Trophoblast cell (in vitro differentiated cells and primary cell): ENCODE measurements around the gene USH2A.

Source experiments
- DNase-seq, 2 donors: peaks; one replicate each; pipeline ENCODE4 v3.0.0-alpha.2; 2016
- H2AFZ ChIP-seq: 2 replicates; pipeline ENCODE4 v1.6.1; 2013; ENCODE audit warnings: low read length, moderate library complexity, mild to moderate bottlenecking; ENCODE audit not compliant: insufficient read depth, poor library complexity
- H2AK5ac ChIP-seq: 2 replicates; pipeline ENCODE4 v1.6.1; 2013; ENCODE audit warnings: mild to moderate bottlenecking, low read length
- H2BK120ac ChIP-seq: 2 replicates; pipeline ENCODE4 v1.6.1; 2013; ENCODE audit warnings: low read length, mild to moderate bottlenecking, moderate library complexity; ENCODE audit not compliant: insufficient read depth, poor library complexity
- H2BK12ac ChIP-seq: 2 replicates; pipeline ENCODE4 v1.6.1; 2013; ENCODE audit warnings: mild to moderate bottlenecking, low read length, moderate library complexity
- H2BK5ac ChIP-seq: 2 replicates; pipeline ENCODE4 v1.6.1; 2013; ENCODE audit warnings: low read length, low read depth, moderate library complexity, mild to moderate bottlenecking; ENCODE audit not compliant: poor library complexity
- H3K14ac ChIP-seq: 2 replicates; pipeline ENCODE4 v1.6.1; 2013; ENCODE audit warnings: mild to moderate bottlenecking, low read length
- H3K18ac ChIP-seq: 2 replicates; pipeline ENCODE4 v1.6.1; 2013; ENCODE audit warnings: mild to moderate bottlenecking, low read length
- H3K23ac ChIP-seq: 2 replicates; pipeline ENCODE4 v1.6.1; 2013; ENCODE audit warnings: low read length
- H3K27ac ChIP-seq: 2 replicates; pipeline ENCODE4 v1.5.1; 2013; ENCODE audit warnings: low read depth, mild to moderate bottlenecking, inconsistent platforms, low read length, moderate library complexity
- H3K27me3 ChIP-seq: 2 replicates; pipeline ENCODE4 v1.6.1; 2013; ENCODE audit warnings: inconsistent platforms, mild to moderate bottlenecking, low read length, moderate library complexity; ENCODE audit not compliant: insufficient read depth
- H3K36me3 ChIP-seq, 2 experiments: 1 replicate in 1 of 2; 2 replicates in 1 of 2; pipeline ENCODE4 v1.6.1; 2013; ENCODE audit warnings: low read length in 2 of 2, mild to moderate bottlenecking in 2 of 2, moderate library complexity in 1 of 2; ENCODE audit not compliant: insufficient read depth in 2 of 2, control insufficient read depth in 1 of 2
- H3K4ac ChIP-seq: 2 replicates; pipeline ENCODE4 v1.6.1; 2013; ENCODE audit warnings: low read depth, mild to moderate bottlenecking, low read length, moderate library complexity
- H3K4me1 ChIP-seq, 2 experiments: 1 replicate in 1 of 2; 2 replicates in 1 of 2; pipeline ENCODE4 v1.6.1; 2013; ENCODE audit warnings: low read length in 2 of 2, mild to moderate bottlenecking in 2 of 2, moderate library complexity in 1 of 2; ENCODE audit not compliant: insufficient read depth in 2 of 2, control insufficient read depth in 1 of 2
- H3K4me2 ChIP-seq: 2 replicates; pipeline ENCODE4 v1.6.1; 2013; ENCODE audit warnings: inconsistent platforms, mild to moderate bottlenecking, low read length, moderate library complexity
- H3K4me3 ChIP-seq: 2 replicates; pipeline ENCODE4 v1.5.1; 2013; ENCODE audit warnings: mild to moderate bottlenecking, low read depth, low read length, inconsistent platforms
- H3K79me1 ChIP-seq: one replicate; pipeline ENCODE4 v1.6.1; 2013; ENCODE audit warnings: low read length
- H3K79me2 ChIP-seq: 2 replicates; pipeline ENCODE4 v1.6.1; 2013; ENCODE audit warnings: low read length, mild to moderate bottlenecking; ENCODE audit not compliant: control insufficient read depth, insufficient read depth, poor library complexity
- H3K9ac ChIP-seq: 2 replicates; pipeline ENCODE4 v1.6.1; 2013; ENCODE audit warnings: mild to moderate bottlenecking, low read length
- H3K9me3 ChIP-seq: 2 replicates; pipeline ENCODE4 v1.6.1; 2013; ENCODE audit warnings: low read depth, mild to moderate bottlenecking, control low read depth, inconsistent platforms, low read length; ENCODE audit not compliant: insufficient read depth
- H4K12ac ChIP-seq: 2 replicates; pipeline ENCODE4 v1.6.1; 2013; ENCODE audit warnings: low read depth, mild to moderate bottlenecking, low read length, moderate library complexity
- H4K8ac ChIP-seq: 2 replicates; pipeline ENCODE4 v1.6.1; 2013; ENCODE audit warnings: low read depth, mild to moderate bottlenecking, low read length, moderate library complexity
- H4K91ac ChIP-seq: one replicate; pipeline ENCODE4 v1.6.1; 2013; ENCODE audit warnings: low read depth, mild to moderate bottlenecking, low read length, moderate library complexity
- WGBS: extraction: QIAGEN DNeasy Blood & Tissue Kit; methylation state at CpG from one replicate; pipeline ENCODE4 v1.1.7; 2013; ENCODE audit warnings: missing lambda C conversion rate; ENCODE audit not compliant: insufficient read length, insufficient coverage; ENCODE audit errors: extremely low coverage; 5-methylcytosine and 5-hydroxymethylcytosine counted together

The USH2A gene

GRCh38 chr1:215865060-215865459 lies 558.2 kb downstream of the USH2A start:
- no peaks in the 10 kb centered on the region for H3K4me1 ChIP-seq
- no peak overlapping the region for H3K4ac ChIP-seq
- H4K91ac ChIP-seq = no peak overlapping the region
- no peak overlapping the region for H2BK5ac ChIP-seq
- H3K79me1 ChIP-seq = no peaks in the 10 kb centered on the region
- H3K27me3 ChIP-seq = no peaks in the 10 kb centered on the region
- H3K4me3 ChIP-seq = no peak overlapping the region
- no peaks in the 10 kb centered on the region for H3K36me3 ChIP-seq
- peak; percentile 4 to 66 for DNase-seq
- no CpG with 5 or more reads among the region's 3 CpGs for WGBS
- no peak overlapping the region for H3K14ac ChIP-seq
- no peaks in the 10 kb centered on the region for H3K79me2 ChIP-seq
- H3K18ac ChIP-seq = no peak overlapping the region
- no peak overlapping the region for H2AFZ ChIP-seq
- H4K8ac ChIP-seq = no peak overlapping the region
- no peak overlapping the region for H3K23ac ChIP-seq
- no peak overlapping the region for H3K27ac ChIP-seq
- H2BK12ac ChIP-seq = no peak overlapping the region
- no peak overlapping the region for H2AK5ac ChIP-seq
- H4K12ac ChIP-seq = no peak overlapping the region
- H2BK120ac ChIP-seq = no peak overlapping the region
- no peaks in the 10 kb centered on the region for H3K9me3 ChIP-seq
- no peak overlapping the region for H3K9ac ChIP-seq
- H3K4me2 ChIP-seq = no peak overlapping the region

- no peaks in the 10 kb centered on the region for H3K4me1 ChIP-seq
- no peak overlapping the region for H2BK120ac ChIP-seq
- H3K4me3 ChIP-seq = no peak overlapping the region
- H3K4ac ChIP-seq = no peak overlapping the region
- no peak overlapping the region for H4K12ac ChIP-seq
- no peak overlapping the region for H3K4me2 ChIP-seq
- H2AK5ac ChIP-seq = no peak overlapping the region
- no peak overlapping the region for H4K91ac ChIP-seq
- H2AFZ ChIP-seq = no peak overlapping the region
- H3K14ac ChIP-seq = no peak overlapping the region
- no peak overlapping the region for H3K18ac ChIP-seq
- no peak for DNase-seq
- H3K79me1 ChIP-seq = no peaks in the 10 kb centered on the region
- H3K79me2 ChIP-seq = no peaks in the 10 kb centered on the region
- H3K23ac ChIP-seq = no peak overlapping the region
- no peak overlapping the region for H3K9ac ChIP-seq
- no peak overlapping the region for H2BK5ac ChIP-seq
- no peak overlapping the region for H2BK12ac ChIP-seq
- no peaks in the 10 kb centered on the region for H3K27me3 ChIP-seq
- no peak overlapping the region for H3K27ac ChIP-seq
- H3K9me3 ChIP-seq = no peaks in the 10 kb centered on the region
- H3K36me3 ChIP-seq = no peaks in the 10 kb centered on the region
- no peak overlapping the region for H4K8ac ChIP-seq
These were observed 559.5 kb downstream of the USH2A start for GRCh38 chr1:215863796-215864195.

- no peak overlapping the region for H3K18ac ChIP-seq
- H3K4me2 ChIP-seq = no peak overlapping the region
- H4K12ac ChIP-seq = no peak overlapping the region
- H3K9ac ChIP-seq = no peak overlapping the region
- no peak overlapping the region for H3K4me3 ChIP-seq
- no peak overlapping the region for H2BK12ac ChIP-seq
- no peaks in the 10 kb centered on the region for H3K79me1 ChIP-seq
- no CpG with 5 or more reads among the region's 3 CpGs for WGBS
- H3K36me3 ChIP-seq = no peaks in the 10 kb centered on the region
- no peak overlapping the region for H3K27ac ChIP-seq
- H3K4me1 ChIP-seq = no peaks in the 10 kb centered on the region
- no peak overlapping the region for H4K8ac ChIP-seq
- no peak overlapping the region for H3K4ac ChIP-seq
- no peak overlapping the region for H4K91ac ChIP-seq
- H2BK5ac ChIP-seq = no peak overlapping the region
- no peak overlapping the region for H2AK5ac ChIP-seq
- H2AFZ ChIP-seq = no peak overlapping the region
- H3K9me3 ChIP-seq = no peaks in the 10 kb centered on the region
- DNase-seq = peak; percentile 66 to 90
- H3K27me3 ChIP-seq = no peaks in the 10 kb centered on the region
- H2BK120ac ChIP-seq = no peak overlapping the region
- no peak overlapping the region for H3K14ac ChIP-seq
- H3K23ac ChIP-seq = no peak overlapping the region
- no peaks in the 10 kb centered on the region for H3K79me2 ChIP-seq
These were observed 562.4 kb downstream of the USH2A start for GRCh38 chr1:215860833-215861232.

- no peak overlapping the region for H4K12ac ChIP-seq
- no peak overlapping the region for H3K9ac ChIP-seq
- no peaks in the 10 kb centered on the region for H3K79me1 ChIP-seq
- no peak overlapping the region for H3K4me3 ChIP-seq
- H3K4me2 ChIP-seq = no peak overlapping the region
- no peak overlapping the region for H2BK5ac ChIP-seq
- H3K14ac ChIP-seq = no peak overlapping the region
- no peaks in the 10 kb centered on the region for H3K27me3 ChIP-seq
- no peak overlapping the region for H2AK5ac ChIP-seq
- H3K9me3 ChIP-seq = peaks cover 2% of the 10 kb centered on the region
- no peak overlapping the region for H2BK12ac ChIP-seq
- WGBS = no CpG with 5 or more reads among the region's 2 CpGs
- no peak overlapping the region for H3K23ac ChIP-seq
- H3K4me1 ChIP-seq = no peaks in the 10 kb centered on the region
- H3K27ac ChIP-seq = no peak overlapping the region
- H3K36me3 ChIP-seq = no peaks in the 10 kb centered on the region
- DNase-seq = no peak
- H3K4ac ChIP-seq = no peak overlapping the region
- no peak overlapping the region for H4K91ac ChIP-seq
- no peak overlapping the region for H2AFZ ChIP-seq
- no peak overlapping the region for H2BK120ac ChIP-seq
- no peaks in the 10 kb centered on the region for H3K79me2 ChIP-seq
- no peak overlapping the region for H3K18ac ChIP-seq
- H4K8ac ChIP-seq = no peak overlapping the region
These were observed 565.9 kb downstream of the USH2A start for GRCh38 chr1:215857317-215857716.
